OCI-LY3 (cell line): ENCODE results near the gene DCHS2.
A peak's percentile ranks its signal among the peaks of the same experiment; 100 is the strongest.

Experiments
- H2AFZ ChIP-seq: fragments of 200-600, 300-600 bp; shearing (Covaris generic); 2 replicates; pipeline ENCODE4 v1.6.0; 2014; ENCODE audit warnings: antibody characterized with exemption, low read depth, low read length
- H3K27ac ChIP-seq: fragments of 200-600, 300-600 bp; sonication (generic); 2 replicates; pipeline ENCODE4 v1.5.1; 2014; ENCODE audit warnings: mild to moderate bottlenecking, low read length, moderate library complexity, mixed read lengths
- H3K27me3 ChIP-seq: fragments of 200-600, 300-600 bp; sonication (generic); 2 replicates; pipeline ENCODE4 v1.6.1; 2014; ENCODE audit warnings: low read depth, low read length, mixed read lengths
- H3K36me3 ChIP-seq: fragments of 200-600, 300-600 bp; sonication (generic); replicated peaks from 2 replicates; pipeline ENCODE3; 2014; ENCODE audit warnings: low read depth, low read length, mixed read lengths
- H3K4me1 ChIP-seq: fragments of 300-600, 200-600 bp; sonication (generic); 2 replicates; pipeline ENCODE4 v1.6.1; 2014; ENCODE audit warnings: low read length, mixed read lengths
- H3K4me2 ChIP-seq: fragments of 200-600, 300-600 bp; sonication (generic); 2 replicates; pipeline ENCODE4 v1.6.1; 2014; ENCODE audit warnings: low read length, mixed read lengths
- H3K4me3 ChIP-seq: fragments of 300-600, 200-600 bp; sonication (generic); 2 replicates; pipeline ENCODE4 v1.5.1; 2014; ENCODE audit warnings: antibody characterized with exemption, mild to moderate bottlenecking, low read length, moderate library complexity
- H3K79me2 ChIP-seq: fragments of 300-600, 200-600 bp; shearing (Covaris generic); 2 replicates; pipeline ENCODE4 v1.6.1; 2014; ENCODE audit warnings: mild to moderate bottlenecking, low read length, mixed read lengths
- H3K9ac ChIP-seq: fragments of 300-600, 200-600 bp; shearing (Covaris generic); 2 replicates; pipeline ENCODE4 v1.6.0; 2014; ENCODE audit warnings: mild to moderate bottlenecking, low read length, moderate library complexity
- H3K9me3 ChIP-seq: fragments of 200-600, 300-600 bp; shearing (Covaris generic); 2 replicates; pipeline ENCODE4 v1.6.1; 2014; ENCODE audit warnings: low read length, mixed read lengths; ENCODE audit not compliant: insufficient read depth
- H4K20me1 ChIP-seq: fragments of 200-600, 300-600 bp; sonication (generic); 2 replicates; pipeline ENCODE4 v1.6.1; 2016; ENCODE audit warnings: low read length, mixed read lengths; ENCODE audit not compliant: insufficient read depth
- CTCF ChIP-seq: fragments of 200-600, 300-600 bp; sonication (generic); IDR thresholded peaks from 2 replicates; pipeline ENCODE4 v1.5.1; 2014; ENCODE audit warnings: antibody characterized with exemption, low read length, low read depth
- EZH2phosphoT487 ChIP-seq: fragments of 200-600 bp; shearing (Covaris generic); IDR thresholded peaks from 2 replicates; pipeline ENCODE4 v1.6.1; 2018; ENCODE audit warnings: antibody characterized with exemption, mixed run types, low read depth

Gene DCHS2

DNA sequence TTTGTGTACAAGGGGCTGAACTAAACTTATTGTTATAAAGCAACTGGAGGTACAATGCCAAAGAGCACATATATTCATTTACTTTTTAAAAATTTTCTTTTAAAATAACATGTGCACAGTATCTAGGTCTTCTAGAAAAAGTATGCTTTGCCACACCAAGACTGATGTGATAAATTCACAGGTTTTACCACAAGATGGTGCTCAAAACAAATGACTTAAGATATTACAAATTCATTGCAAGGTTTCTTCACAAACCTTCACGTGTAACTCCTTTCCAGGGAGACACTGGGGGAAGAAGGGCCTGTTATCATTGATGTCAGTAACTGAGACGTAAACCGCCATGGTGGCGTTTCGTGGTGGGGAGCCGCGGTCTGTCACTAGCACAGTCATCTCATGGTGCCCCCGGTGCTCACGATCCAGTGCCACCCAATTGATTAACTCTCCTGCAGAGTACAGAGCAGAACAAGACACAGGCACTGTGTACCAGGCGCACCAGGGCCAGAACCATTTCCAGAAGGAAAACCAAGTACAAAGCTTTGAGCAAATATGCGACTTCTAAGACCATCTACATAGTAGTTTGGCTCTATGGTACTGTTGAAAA is 162.2 kb downstream of the DCHS2 start:
- Histone ChIP-seq H2AFZ (no peak overlapping the region), H3K27ac (no peak overlapping the region), H3K9me3 (peaks cover 6% of the 10 kb centered on the region; the same call in 1 of the 2 replicates), H3K79me2 (no peaks in the 10 kb centered on the region), H3K27me3 (peaks cover 20% of the 10 kb centered on the region), H3K36me3 (no peaks in the 10 kb centered on the region), H3K4me1 (peaks cover 14% of the 10 kb centered on the region), H3K9ac (no peak overlapping the region), H4K20me1 (no peaks in the 10 kb centered on the region), H3K4me3 (no peak overlapping the region), H3K4me2 (peak overlapping the region; percentile 21; the same call in 1 of the 2 replicates)
- TF ChIP-seq EZH2phosphoT487 (no peak), CTCF (peak; percentile 88)

GRCh38 chr4:154328030-154328429 is 163.6 kb downstream of the DCHS2 start:
- no peak for TF ChIP-seq CTCF
- TF ChIP-seq EZH2phosphoT487, result no peak
- Histone ChIP-seq H3K27me3 (peaks cover 20% of the 10 kb centered on the region), H3K9me3 (peaks cover 6% of the 10 kb centered on the region; the same call in 1 of the 2 replicates), H3K4me2 (no peak overlapping the region), H3K27ac (no peak overlapping the region), H2AFZ (no peak overlapping the region), H3K79me2 (no peaks in the 10 kb centered on the region), H4K20me1 (no peaks in the 10 kb centered on the region), H3K4me3 (no peak overlapping the region), H3K4me1 (peaks cover 9% of the 10 kb centered on the region), H3K36me3 (no peaks in the 10 kb centered on the region), H3K9ac (no peak overlapping the region)

- Histone ChIP-seq H3K4me2 (no peak overlapping the region), H2AFZ (no peak overlapping the region), H3K79me2 (no peaks in the 10 kb centered on the region), H3K9me3 (peaks cover 1% of the 10 kb centered on the region; the same call in 1 of the 2 replicates), H3K36me3 (no peaks in the 10 kb centered on the region), H3K4me1 (no peaks in the 10 kb centered on the region), H3K27ac (no peak overlapping the region), H3K4me3 (no peak overlapping the region), H4K20me1 (no peaks in the 10 kb centered on the region), H3K9ac (no peak overlapping the region), H3K27me3 (no peaks in the 10 kb centered on the region)
- TF ChIP-seq CTCF (no peak), EZH2phosphoT487 (no peak)
These were observed 171.1 kb downstream of the DCHS2 start for GRCh38 chr4:154320521-154320920.

DNA sequence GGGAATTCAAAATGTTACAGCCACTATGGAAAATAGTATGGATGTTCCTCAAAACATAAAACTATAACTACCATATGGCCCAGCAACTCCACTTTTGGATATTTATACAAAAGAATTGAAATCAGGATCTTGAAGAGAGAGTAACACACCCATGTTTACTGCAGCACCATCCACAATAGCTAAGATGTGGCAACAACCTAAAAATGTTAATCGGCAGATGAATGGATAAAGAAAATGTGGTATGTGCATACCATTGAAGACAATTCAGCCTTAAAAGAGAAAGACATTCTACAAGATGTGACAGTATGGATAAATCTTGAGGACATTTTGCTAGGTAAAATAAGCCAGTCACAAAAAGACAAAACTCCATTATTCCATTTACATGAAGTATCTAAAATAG is 171.9 kb downstream of the DCHS2 start:
- Histone ChIP-seq H4K20me1 (no peaks in the 10 kb centered on the region), H3K4me2 (no peak overlapping the region), H3K79me2 (no peaks in the 10 kb centered on the region), H3K9me3 (no peaks in the 10 kb centered on the region), H3K4me1 (no peaks in the 10 kb centered on the region), H3K9ac (no peak overlapping the region), H3K36me3 (no peaks in the 10 kb centered on the region), H3K4me3 (no peak overlapping the region), H2AFZ (no peak overlapping the region), H3K27ac (no peak overlapping the region), H3K27me3 (no peaks in the 10 kb centered on the region)
- no peak for TF ChIP-seq EZH2phosphoT487
- TF ChIP-seq CTCF, result no peak
